Endothelial cell of umbilical vein (primary cell): Measurements from ENCODE around the gene MYO1B. TPM values are rescaled to one million over a fixed set of nuclear protein-coding genes. Genes with fewer than 3 reads are reported as not detected.

ENCODE experiments used
- BruUV-seq: library from RNA; stranded (reverse); fragments of 400-500 nt; replicated peaks from 2 replicates; lab custom pipeline; 2021; lab: Mats Ljungman, UMichigan
- CTCF ChIA-PET: fragments of 300-600, 350-600 bp; sonication (Branson Sonifier 250); formaldehyde crosslinking; loops from one replicate; lab custom pipeline; 2021; ENCODE audit warnings: antibody characterized with exemption, inconsistent platforms; lab: Charles Lee
- POLR2A ChIA-PET: fragments of 300-600, 350-600 bp; sonication (Branson Sonifier 250); formaldehyde crosslinking; loops from one replicate; lab custom pipeline; 2021; ENCODE audit warnings: antibody characterized with exemption, inconsistent platforms; lab: Charles Lee
- DNase-seq: peaks from one replicate; pipeline ENCODE4 v3.0.0-alpha.2; 2011; ENCODE audit warnings: low read depth, low spot score
- FAIRE-seq: peaks from 2 replicates; lab custom pipeline; 2011; peaks lifted over from hg19 to GRCh38; lab: Jason Lieb, UNC
- H2AFZ ChIP-seq: 2 replicates; pipeline ENCODE4 v1.6.0; 2012; ENCODE audit warnings: low read depth, low read length, control low read depth, inconsistent platforms
- H3K27ac ChIP-seq: 2 replicates; pipeline ENCODE4 v1.5.1; 2011; ENCODE audit warnings: low read depth, mild to moderate bottlenecking, control low read depth, low read length, moderate library complexity; ENCODE audit not compliant: insufficient read depth
- H3K27me3 ChIP-seq, 2 experiments: 2 replicates each; pipeline versions ENCODE4 v1.6.0 to v1.6.1; 2011; ENCODE audit warnings: low read length in 2 of 2, mixed read lengths in 1 of 2; ENCODE audit not compliant: control insufficient read depth in 2 of 2, insufficient read depth in 2 of 2
- H3K36me3 ChIP-seq, 2 experiments: 2 replicates in 1 of 2; 3 replicates in 1 of 2; pipeline ENCODE4 v1.5.1; 2011; ENCODE audit warnings: low read length in 2 of 2, mild to moderate bottlenecking in 1 of 2, moderate library complexity in 1 of 2; ENCODE audit not compliant: control insufficient read depth in 2 of 2, insufficient read depth in 2 of 2; ENCODE audit errors: extremely low read depth in 1 of 2
- H3K4me1 ChIP-seq: 3 replicates; pipeline ENCODE4 v1.5.1; 2011; ENCODE audit warnings: mild to moderate bottlenecking, low read length; ENCODE audit not compliant: control insufficient read depth, insufficient read depth; ENCODE audit errors: extremely low read depth
- H3K4me2 ChIP-seq: 2 replicates; pipeline ENCODE4 v1.6.1; 2011; ENCODE audit warnings: low read length, control low read depth, mixed read lengths; ENCODE audit not compliant: insufficient read depth
- H3K4me3 ChIP-seq, 3 experiments: fragments of 200-600 bp in 1 of 3; sonication (generic), shearing (Covaris generic) in 1 of 3; replicated peaks in 1 of 3; 2 replicates each; pipeline ENCODE4 v1.5.1; 2011 to 2016; ENCODE audit warnings: control low read depth in 3 of 3, low read length in 3 of 3, mild to moderate bottlenecking in 2 of 3, inconsistent platforms in 1 of 3, low read depth in 1 of 3, moderate library complexity in 1 of 3; ENCODE audit not compliant: insufficient read depth in 1 of 3
- H3K79me2 ChIP-seq: 2 replicates; pipeline ENCODE4 v1.6.0; 2012; ENCODE audit warnings: low read length, inconsistent platforms; ENCODE audit not compliant: control insufficient read depth, insufficient read depth
- H3K9ac ChIP-seq: replicated peaks from 2 replicates; pipeline ENCODE3; 2011; ENCODE audit warnings: low read length, control low read depth; ENCODE audit not compliant: insufficient read depth; ENCODE audit errors: extremely low read depth
- H3K9me1 ChIP-seq: replicated peaks from 3 replicates; pipeline ENCODE4 v1.6.0; 2011; ENCODE audit warnings: mild to moderate bottlenecking, low read length; ENCODE audit not compliant: control insufficient read depth, insufficient read depth; ENCODE audit errors: extremely low read depth
- H3K9me3 ChIP-seq: replicated peaks from 2 replicates; pipeline ENCODE4 v1.5.1; 2012; ENCODE audit warnings: low read length, inconsistent platforms; ENCODE audit not compliant: control insufficient read depth, insufficient read depth
- H4K20me1 ChIP-seq: replicated peaks from 2 replicates; pipeline ENCODE3; 2011; ENCODE audit warnings: mild to moderate bottlenecking, low read length; ENCODE audit not compliant: control insufficient read depth, insufficient read depth; ENCODE audit errors: extremely low read depth
- CTCF ChIP-seq, 2 donors: IDR thresholded peaks; 1 replicate in 1 of 2; 2 replicates in 1 of 2; pipeline ENCODE4 v1.5.1; 2011; ENCODE audit warnings: low read length in 2 of 2, mild to moderate bottlenecking in 2 of 2, moderate library complexity in 2 of 2, control low read depth in 1 of 2, inconsistent platforms in 1 of 2, low read depth in 1 of 2; ENCODE audit not compliant: insufficient read depth in 1 of 2; ENCODE audit errors: extremely low read depth in 1 of 2
- EZH2 ChIP-seq: IDR thresholded peaks from 2 replicates; pipeline ENCODE4 v1.6.1; 2012; ENCODE audit warnings: borderline replicate concordance, low read depth, mild to moderate bottlenecking, moderate library complexity, low read length, inconsistent platforms; ENCODE audit not compliant: severe bottlenecking
- FOS ChIP-seq: IDR thresholded peaks from 2 replicates; pipeline ENCODE4 v1.6.1; 2011; ENCODE audit warnings: mild to moderate bottlenecking, low read length, moderate library complexity, borderline replicate concordance; ENCODE audit not compliant: insufficient read depth
- GATA2 ChIP-seq: IDR thresholded peaks from 2 replicates; pipeline ENCODE4 v1.7.0; 2011; ENCODE audit warnings: low read depth, mild to moderate bottlenecking, moderate library complexity, mixed read lengths, low read length; ENCODE audit not compliant: insufficient read length, insufficient read depth
- JUN ChIP-seq: IDR thresholded peaks from 2 replicates; pipeline ENCODE4 v1.6.1; 2011; ENCODE audit warnings: borderline replicate concordance, low read depth; ENCODE audit not compliant: insufficient read length, insufficient read depth
- MAX ChIP-seq: IDR thresholded peaks from 2 replicates; pipeline ENCODE4 v1.6.1; 2011; ENCODE audit not compliant: insufficient read depth, insufficient read length
- MYC ChIP-seq: IDR thresholded peaks from one replicate; pipeline ENCODE4 v1.6.1; 2011; ENCODE audit warnings: mild to moderate bottlenecking, low read depth, low read length
- POLR2A ChIP-seq: IDR thresholded peaks from 2 replicates; pipeline ENCODE4 v1.6.1; 2012; ENCODE audit warnings: low read depth, mild to moderate bottlenecking, control low read depth, low read length
- POLR2AphosphoS5 ChIP-seq: IDR thresholded peaks from 2 replicates; pipeline ENCODE4 v1.6.1; 2012; ENCODE audit warnings: low read depth, mild to moderate bottlenecking, control low read depth, low read length, moderate library complexity; ENCODE audit not compliant: insufficient read depth
- dilution Hi-C: fragments of 300-500 bp; cut with MboI; formaldehyde crosslinking; loops from one replicate; pipeline ENCODE4 v1.15.0; 2019; ENCODE audit warnings: low sequenced_read_pairs; ENCODE audit not compliant: extremely low pct_ligation_motif_present
- intact Hi-C: fragments of 100-400 bp; cut with micrococcal nuclease; formaldehyde crosslinking; loops from one replicate; pipeline ENCODE4 v1.10.0; 2022
- polyA plus RNA-seq, 4 experiments: library from polyadenylated mRNA; depleted of rRNA in 3 of 4; stranded (reverse) in 3 of 4; unstranded in 1 of 4; fragments of >200 nt; gene quantifications; 2 replicates each; pipeline versions ENCODE4 v1.2.1 to v1.2.3, GENCODE V29; 2011 to 2012; ENCODE audit warnings: missing spikeins in 1 of 4
- total RNA-seq: library from RNA; stranded (reverse); gene quantifications from 2 replicates; pipeline ENCODE4 v1.2.3, GENCODE V29; 2021

Gene MYO1B
- total and polyA plus RNA-seq, 2 donors (not counting 3 experiments of a cell fraction or from before 2014, with no cell fraction given), result 8.7 to 51.1 TPM

GRCh38 chr2:191291471-191291870 is 46.3 kb downstream of the MYO1B start:
- dilution Hi-C loops (no loop called here), intact Hi-C loops (no loop called here)
- no peaks in the 10 kb centered on the region for H3K36me3 ChIP-seq
- no peak overlapping the region for H3K27ac ChIP-seq
- no peaks in the 10 kb centered on the region for H3K79me2 ChIP-seq
- TF ChIP-seq EZH2 (no peak), MAX (no peak), JUN (no peak), POLR2A (no peak), FOS (no peak), CTCF (IDR thresholded peaks at IDR 0.05; ENCODE audit: extremely low read depth in 1 of 2, insufficient read depth in 1 of 2, low read depth in 1 of 2, low read length in 2 of 2) (no peak), POLR2AphosphoS5 (no peak), MYC (no peak), GATA2 (no peak)
- no peak overlapping the region for H2AFZ ChIP-seq
- H3K9me1 ChIP-seq, result no peaks in the 10 kb centered on the region
- H3K9ac ChIP-seq, result no peak overlapping the region
- no peaks in the 10 kb centered on the region for H3K9me3 ChIP-seq
- no peaks in the 10 kb centered on the region for H3K27me3 ChIP-seq
- H3K4me2 ChIP-seq, result no peak overlapping the region
- FAIRE-seq (no peak), DNase-seq (no peak)
- no TSS peak for BruUV-seq
- POLR2A ChIA-PET, result no interaction called here
- CTCF ChIA-PET, result interaction anchor here (1.5 kb wide), 1 partner anchor 73 kb away, joined by 4 read pairs; no protein-coding TSS in a partner anchor
- H3K4me1 ChIP-seq, result no peaks in the 10 kb centered on the region
- H4K20me1 ChIP-seq, result no peaks in the 10 kb centered on the region
- H3K4me3 ChIP-seq, result no peak overlapping the region
